Kidney capillary endothelial cell (primary cell): ENCODE results near the gene ZHX3.
"Not testable (repeated sequence)": the region's sequence is repeated elsewhere in the genome, so short reads cannot be mapped to it uniquely, and the experiment has no call there.

Source experiments
- DNase-seq: peaks from one replicate; pipeline ENCODE4 v3.0.0-alpha.2; 2018; ENCODE audit warnings: low spot score

ZHX3 gene

DNA sequence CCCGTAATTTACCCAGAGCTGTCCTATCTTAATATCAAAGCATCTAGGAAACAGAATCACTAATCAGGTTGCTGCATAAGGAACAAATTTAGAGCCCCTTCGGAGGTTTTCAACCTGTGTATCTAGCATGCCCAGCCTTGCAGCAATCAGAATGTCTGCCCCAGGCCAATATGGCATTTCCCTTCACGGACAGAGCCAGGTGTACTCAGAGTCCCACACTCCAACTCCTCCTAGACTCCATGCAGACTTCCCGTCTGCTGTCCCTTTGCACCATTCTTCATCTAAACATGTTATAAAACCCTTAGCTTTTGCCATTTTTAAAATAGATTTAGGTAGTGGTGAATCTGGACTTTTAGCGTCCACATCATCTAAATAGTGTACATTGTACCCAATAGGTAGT lies 61.0 kb downstream of the ZHX3 start:
- no peak for DNase-seq

DNA sequence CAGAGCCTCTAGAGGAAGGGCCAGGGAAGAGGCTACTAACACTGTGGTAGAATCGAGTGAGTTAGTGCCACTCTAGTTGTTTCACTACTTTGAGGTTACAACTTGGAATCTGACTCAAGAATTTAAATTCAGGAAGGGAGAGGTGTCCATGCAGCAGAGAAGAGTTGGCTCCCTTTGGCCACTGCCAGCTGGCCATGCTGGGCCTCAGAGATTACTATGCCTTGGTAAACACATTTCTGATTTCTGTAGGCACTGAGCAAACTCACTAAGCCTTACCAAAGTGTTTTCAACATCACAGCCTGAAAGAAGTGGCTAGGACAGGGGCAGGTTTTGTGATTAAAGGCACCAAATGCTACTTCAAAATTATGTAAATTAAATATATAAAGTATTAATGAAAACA lies 61.9 kb downstream of the ZHX3 start:
- DNase-seq = no peak

DNA sequence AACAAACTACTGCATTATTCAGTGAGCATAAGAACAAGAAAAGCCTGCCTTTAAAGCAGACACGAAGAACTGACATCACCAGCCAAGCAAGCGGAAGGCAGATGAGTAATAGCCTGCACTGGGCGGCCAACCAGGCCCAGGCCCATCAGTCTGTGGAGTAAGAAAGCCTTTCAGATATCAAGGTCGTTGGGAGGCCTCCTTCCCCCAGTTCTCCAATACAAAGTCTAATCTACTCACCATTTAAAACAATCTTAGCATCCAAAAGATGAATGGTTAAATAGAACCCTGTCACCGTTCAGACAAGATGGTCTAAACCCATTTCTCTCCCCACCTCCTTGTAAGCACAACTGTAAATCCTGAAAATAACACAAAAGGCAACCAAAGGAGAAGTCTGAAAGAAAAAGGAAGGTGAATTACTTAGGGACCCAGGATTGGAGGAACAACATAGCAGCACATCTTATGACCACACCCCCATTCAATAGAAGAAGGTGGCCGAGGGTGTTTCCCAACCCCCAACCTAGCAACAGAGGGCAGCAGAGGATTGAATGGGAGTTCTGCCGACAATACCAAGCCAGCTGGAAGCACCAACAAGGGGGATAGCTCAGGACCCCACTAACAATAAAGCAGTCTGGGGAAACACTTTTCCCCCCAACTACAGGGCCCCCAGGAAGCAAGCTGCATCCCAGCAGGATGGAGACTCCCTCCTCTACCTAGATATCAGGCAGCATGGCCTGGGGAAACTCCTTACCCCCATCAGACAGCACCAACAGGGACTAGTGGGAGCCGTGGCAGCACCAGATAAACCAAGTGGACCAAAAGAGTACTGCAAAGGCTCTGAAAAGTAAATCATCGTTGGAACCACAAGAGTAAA lies 67.9 kb downstream of the ZHX3 start:
- peak; percentile 91 for DNase-seq

DNA sequence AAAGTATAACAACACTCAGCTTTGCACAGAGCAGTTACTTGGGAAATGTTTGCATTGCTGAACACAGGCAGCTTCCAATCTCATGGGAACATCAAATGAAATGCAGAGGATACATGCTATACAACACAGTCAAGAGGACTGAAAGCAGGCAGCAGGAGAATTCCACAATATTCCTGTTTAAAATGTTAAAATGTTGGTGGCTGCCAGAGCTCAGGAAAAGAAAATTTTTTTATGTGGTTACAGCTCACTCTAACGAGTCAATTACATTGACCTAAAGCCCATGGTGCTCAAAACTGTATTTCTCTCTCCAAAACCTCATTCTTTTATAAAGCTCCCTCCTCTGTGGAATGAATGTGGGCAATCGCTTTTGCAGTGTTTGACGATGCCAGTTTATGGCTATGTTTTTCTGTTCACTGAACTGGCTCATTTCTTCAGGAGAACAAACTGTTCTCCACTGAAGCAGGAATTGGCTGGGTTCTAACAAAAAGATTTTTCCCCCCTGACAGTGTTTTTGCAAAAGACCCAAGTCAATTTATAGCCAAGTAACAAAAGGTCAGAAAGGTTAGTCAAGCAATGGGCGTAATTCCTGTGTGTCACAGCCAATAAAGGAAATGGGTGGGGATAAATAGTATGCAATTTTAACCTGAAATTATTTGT lies 69.0 kb downstream of the ZHX3 start:
- DNase-seq = peak; percentile 70

DNA sequence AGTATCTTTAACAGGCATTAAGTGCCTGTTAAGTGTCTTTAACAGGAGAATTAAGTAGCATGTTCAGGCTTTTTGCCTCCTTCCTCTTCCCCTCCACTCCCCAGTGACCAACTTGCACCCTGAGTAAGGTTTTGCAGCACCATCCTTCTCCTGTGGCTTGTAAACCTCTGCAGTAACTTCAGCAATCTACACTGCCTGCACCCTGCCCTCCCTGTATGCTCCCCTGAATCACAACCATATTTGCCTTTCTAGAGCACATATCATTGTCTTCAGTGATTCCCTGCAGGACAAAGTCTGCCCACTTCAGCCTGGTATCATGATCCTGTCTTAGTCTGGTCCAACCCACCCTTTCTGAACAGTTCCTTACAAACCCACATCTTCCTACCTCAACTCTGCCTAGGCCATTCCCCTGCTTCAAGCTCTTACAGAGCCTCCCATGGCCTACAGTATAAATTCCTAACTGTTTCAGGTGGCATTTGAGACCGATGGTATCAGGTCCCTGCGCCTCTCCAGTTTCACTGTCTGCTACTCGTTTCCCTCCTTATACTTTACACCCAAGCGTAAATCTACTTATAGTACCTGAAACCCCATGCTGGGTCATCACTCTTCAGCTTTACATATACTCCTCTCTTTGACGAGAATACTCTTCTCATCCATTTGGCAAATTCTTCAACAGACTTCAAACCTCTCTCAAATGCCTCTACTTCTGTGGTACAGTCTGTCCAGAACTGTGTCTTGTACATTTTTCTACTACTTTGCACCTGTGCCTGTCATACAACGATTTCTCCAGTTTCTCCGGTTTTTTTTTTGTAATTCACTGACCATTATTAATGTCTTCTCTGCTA lies 69.8 kb downstream of the ZHX3 start:
- no peak for DNase-seq

DNA sequence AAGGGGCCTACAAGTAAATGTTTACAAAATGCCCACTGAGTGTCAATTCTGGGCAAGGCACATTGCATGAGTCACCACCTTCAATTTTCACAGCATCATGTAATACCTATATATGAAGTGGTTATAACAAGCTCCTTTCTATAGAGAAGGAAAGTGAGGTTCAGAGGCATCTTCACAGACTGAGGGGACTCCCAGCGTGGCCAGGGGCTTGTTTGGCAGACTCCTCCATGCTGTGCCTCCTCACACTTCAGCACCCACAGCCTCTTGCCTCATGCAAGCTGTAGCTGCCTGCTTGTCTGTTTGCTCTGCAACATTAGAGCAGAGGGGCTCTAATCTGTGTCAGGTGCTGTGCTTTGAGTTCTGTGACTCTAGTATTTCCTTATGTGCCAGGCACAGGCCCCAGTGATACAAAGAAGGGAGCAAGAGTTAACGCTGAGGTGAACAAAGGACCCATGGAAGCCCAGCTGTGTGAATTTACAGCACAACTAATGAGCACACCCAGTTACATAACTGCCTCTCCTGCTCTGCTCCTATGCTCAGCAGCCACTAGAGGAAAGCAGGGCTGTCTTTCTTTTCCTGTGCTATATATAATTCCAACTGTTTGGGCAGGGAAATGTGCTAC lies 72.3 kb downstream of the ZHX3 start:
- DNase-seq = no peak

DNA sequence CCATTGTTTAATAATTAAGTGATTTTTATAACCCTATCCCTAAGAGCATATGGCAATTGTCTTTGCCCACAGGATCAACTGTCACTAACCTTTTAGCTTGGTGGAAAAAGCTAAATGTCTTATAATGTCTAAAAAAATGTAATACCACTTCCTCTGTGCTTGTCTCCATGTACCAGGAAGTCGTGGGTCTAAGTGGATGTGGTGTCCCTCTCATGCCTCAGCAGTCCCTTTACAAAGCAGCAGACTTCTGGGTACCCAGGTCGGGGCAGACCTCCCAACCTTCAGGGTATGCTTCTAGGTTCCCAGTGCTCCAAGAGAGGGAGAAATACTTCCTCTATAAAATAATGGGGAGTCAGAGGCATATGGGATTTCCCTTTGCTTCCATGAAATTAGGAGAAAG lies 74.7 kb downstream of the ZHX3 start:
- DNase-seq = no peak

DNA sequence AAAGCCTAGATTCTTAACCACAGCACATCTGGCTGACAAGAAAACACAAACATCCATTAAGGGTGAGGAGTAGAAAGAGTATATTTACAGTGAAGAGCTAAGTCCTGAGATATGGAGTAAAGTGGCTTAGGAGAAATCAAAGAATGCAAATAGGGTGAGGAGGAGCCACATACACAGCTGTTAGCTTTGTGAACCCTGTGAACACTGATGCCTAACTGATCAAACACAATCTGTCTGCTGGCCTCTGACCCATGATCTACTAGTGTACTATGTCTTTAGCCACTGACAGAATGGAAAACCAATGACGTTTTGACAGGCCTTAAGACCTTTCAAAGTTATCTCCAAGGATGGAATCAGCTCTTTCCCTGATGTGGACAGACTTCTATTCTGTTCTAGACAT lies 75.2 kb downstream of the ZHX3 start:
- no peak for DNase-seq

DNA sequence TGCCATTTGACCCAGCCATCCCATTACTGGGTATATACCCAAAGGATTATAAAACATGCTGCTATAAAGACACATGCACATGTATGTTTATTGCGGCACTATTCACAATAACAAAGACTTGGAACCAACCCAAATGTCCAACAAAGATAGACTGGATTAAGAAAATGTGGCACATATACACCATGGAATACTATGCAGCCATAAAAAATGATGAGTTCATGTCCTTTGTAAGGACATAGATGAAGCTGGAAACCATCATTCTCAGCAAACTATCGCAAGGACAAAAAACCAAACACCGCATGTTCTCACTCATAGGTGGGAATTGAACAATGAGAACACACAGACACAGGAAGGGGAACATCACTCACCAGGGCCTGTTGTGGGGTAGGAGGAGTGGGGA lies 80.3 kb downstream of the ZHX3 start:
- DNase-seq = not testable (repeated sequence)

DNA sequence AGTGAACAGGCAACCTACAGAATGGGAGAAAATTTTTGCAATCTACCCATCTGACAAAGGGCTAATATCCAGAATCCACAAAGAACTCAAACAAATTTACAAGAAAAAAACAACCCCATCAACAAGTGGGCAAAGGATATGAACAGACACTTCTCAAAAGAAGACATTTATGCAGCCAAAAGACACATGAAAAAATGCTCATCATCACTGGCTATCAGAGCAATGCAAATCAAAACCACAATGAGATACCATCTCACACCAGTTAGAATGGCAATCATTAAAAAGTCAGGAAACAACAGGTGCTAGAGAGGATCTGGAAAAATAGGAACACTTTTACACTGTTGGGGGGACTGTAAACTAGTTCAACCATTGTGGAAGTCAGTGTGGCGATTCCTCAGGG lies 80.7 kb downstream of the ZHX3 start:
- DNase-seq = not testable (repeated sequence)

DNA sequence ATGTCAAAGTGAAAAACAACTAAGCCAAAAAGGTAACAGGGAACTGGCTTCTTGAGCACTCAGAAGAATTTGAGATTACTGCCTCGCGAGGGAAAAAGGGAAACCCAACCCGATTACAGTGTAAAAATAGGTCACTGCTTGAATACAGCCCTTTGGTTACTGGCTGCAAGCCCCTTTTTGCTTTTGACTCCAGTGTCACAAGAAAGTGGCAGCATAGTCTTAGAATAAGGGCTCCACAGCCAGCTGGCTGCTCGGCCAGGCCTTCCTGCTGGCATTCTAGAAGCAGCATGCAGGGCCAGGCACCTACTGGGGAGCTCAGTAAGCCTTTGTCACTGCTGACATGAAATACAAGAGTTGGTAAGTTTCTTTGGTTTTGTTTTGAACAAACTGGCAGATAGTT lies 83.0 kb downstream of the ZHX3 start:
- no peak for DNase-seq

DNA sequence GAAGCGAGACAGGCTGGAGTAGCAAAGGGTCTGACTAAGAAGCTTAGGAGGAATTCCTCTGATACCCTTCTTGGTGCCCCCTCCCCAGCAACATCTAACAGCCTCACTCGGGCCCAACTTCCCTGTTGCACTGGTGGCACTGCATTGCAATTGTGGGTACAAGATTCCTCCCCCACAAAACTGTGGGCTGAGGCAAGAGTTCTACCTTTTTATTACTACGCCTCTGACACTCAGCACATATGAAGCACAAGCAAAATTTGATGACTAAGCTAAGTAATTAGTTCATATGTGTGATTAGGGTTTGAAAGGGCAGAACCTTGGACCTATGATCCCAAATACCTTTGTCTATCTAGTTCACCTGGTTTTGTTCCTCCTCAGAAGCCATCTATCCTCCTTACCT lies 83.5 kb downstream of the ZHX3 start:
- no peak for DNase-seq

DNA sequence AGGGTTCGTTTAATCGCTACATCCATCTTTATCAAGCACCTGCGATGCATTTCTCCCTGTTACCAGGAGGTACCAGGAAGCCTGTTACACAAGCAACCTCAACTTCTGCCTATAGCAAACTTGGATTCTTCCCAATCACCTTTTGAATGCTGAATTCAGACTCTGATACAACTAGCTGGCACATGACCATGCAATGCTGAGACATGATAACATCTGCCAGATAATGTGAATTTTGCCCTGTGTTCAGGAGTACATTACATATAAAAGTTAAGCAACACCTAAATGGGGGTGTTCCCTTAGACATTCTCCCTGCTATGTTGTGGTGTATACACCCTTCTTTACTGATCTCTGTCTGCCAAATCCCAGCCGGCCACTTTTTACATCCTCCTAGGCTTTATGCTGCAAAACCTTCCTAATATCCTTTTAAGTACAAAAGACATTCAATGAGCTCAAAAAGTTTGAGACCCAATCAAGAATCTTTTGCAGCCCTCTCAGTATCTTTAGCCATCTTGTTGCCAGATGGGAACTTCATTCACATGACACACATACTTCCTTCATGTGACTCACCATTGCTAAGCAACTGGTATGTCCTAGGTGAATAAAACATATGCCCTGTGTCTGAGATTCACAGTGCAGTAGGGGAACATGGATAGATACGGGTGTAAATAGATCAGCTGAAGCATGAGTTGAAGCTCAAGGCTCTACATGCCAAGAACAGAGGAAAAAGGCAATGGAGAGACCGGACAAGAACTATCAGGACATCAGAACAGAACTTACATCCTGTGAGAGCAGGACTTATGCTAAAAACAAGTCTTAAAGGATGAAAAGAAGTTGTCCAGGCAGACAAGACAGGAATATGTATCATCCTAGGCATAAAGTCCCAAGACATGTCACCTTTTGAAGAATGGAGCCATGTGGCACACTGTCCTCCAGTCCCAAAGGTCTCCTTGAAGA lies 84.3 kb downstream of the ZHX3 start:
- peak; percentile 75 for DNase-seq

DNA sequence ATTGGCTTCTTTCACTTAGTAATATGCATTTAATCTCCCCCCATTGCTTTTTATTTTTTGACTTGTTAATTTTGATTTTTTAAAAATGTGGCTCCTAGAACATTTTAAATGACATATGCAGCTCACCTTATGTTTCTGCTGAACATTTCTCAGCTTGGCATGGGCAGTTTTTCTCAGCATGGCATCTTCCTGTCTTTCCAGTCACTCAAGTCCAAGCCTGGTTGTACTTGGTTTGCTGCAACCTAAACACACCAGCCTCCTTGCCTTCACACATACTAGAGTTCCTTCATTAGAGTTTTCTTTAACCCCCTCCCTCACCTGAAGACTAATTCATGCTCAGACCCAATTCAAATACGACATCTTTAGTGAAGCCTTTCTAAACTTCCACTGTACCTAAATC lies 86.4 kb downstream of the ZHX3 start:
- no peak for DNase-seq

DNA sequence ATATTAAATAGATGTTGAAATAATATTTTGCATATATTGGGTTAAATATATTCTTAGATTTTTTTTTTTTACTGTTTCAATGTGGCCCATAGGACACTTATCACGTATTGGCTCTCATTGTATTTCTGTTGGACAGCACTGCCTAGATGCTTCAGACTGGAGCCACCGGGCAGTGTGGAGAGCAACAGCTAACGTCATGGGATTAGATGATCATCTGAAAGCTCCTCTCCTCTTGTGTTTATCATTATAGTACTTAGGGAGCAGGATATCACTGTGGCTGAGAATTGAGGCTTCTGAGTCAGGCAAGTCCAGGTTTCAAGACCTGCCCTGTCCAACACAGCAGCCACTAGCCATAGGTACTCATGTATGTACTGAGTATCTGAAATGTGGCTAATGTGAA lies 87.4 kb downstream of the ZHX3 start:
- DNase-seq = no peak

DNA sequence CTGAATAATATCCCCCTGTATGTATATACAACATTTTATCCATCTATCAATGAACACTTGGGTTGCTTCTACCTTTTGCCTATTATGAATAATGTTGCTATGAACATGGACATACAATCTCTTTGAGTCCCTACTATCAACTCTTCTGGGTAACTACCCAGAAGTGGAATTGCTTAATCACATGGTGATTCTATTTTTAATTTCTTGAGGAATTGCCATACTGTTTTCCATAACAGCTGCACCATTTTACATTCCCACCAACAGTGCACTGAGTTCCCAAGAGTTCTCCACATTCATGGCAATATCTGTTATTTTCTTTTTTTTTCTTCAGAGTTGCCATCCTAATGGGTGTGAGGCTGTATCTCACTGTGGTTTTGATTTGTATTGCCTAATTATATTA lies 88.3 kb downstream of the ZHX3 start:
- DNase-seq = no peak

DNA sequence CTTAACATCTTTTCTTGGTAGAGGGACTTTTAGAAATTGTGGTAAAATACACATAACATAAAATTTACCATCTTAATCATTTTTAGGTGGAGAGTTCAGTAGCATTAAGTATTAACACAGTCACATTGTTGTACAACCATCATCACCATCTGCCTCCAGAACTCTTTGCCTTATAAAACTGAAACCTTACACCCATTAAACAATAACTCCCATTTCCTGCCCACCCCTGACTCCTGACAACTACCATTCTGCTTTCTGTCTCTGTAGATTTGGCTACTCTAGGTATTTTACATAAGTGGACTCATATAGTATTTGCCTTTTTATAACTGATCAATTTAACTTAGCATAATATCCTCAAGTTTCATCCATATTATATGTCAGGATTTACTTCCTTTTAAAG lies 88.7 kb downstream of the ZHX3 start:
- no peak for DNase-seq

DNA sequence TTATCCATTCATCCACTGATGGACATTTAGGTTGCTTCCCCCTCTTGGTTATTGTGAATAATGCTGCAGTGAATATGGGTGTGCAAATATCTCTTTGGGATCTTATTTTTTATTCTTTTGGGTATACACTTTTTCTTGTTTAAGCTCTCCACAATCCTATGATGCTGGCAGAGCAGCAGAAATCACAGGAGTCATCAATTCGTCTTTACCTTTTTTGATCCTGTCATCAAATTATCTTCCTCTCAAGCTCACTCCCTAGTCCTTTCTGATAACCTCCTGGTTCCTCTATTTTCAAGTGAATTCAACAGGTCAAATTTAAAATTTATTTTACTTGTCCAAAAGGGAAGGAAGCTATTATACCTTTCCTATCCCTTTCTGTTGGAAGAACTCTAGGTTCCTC lies 91.1 kb downstream of the ZHX3 start:
- DNase-seq = no peak

DNA sequence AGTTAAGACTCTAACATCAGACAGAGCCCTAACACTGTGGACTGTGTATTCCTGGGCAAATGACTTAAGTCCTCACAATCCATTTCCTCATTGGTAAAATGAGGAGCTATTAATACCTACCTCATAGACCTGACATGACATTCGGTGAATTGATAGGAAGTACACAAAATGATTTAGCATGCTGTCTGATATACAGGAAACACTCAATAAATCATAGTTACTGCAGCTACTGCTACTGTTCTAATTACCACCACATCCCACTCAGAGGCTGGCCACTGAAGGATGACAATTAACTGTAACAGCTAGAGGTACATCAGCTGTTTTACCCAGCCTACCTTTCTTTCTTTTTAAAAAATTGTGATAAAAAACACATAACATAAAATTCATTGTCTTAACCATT lies 92.4 kb downstream of the ZHX3 start:
- no peak for DNase-seq

DNA sequence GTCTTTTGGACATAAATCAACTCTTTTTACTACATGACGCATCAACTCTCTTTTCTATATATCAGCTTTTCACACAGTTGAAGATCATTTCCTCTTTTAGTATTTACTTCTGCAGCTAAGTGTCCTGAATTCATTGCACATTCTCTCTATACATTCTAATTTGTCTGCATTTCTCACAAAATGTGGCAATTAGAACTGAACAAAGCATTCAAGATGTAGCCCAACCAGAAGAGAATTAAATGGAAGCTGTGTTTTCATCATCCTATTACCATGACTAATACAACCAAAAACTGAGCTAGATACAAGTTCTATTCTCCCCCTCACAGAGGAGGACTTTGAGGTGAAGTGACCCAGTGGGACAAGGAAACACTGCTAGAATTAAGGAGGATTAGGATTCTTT lies 93.2 kb downstream of the ZHX3 start:
- DNase-seq = no peak

DNA sequence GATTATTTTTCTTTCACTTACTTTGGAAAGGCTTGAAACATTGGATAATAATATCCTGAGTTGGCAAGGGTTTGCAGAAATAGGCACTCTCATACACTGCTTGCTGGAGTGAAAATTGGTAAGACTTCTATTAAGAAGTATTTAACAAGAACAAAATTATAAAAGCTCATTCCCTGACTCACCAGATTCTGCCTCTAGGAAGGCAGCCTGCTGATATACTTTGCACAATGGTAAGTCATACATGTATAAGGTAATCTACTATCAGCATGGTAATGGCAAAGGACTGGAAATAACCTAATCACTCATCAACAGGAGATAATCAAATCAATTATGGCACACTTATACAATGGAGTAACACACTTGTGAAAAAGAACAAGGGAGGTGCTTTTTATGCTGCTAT lies 94.4 kb downstream of the ZHX3 start:
- no peak for DNase-seq
